ENCODE data around the gene FAM156A.
"Not testable (repeated sequence)": the region's sequence is repeated elsewhere in the genome, so short reads cannot be mapped to it uniquely, and the experiment has no call there.

The FAM156A gene

GRCh38 chrX:52905531-52905930 is 52.8 kb downstream of the FAM156A start:
- DNase-seq (ENCODE audit: low read depth), result not testable (repeated sequence)

Data from stimulated activated CD8-positive, alpha-beta memory T cell treated with anti-CD3 and anti-CD28 coated beads, Interleukin-15, amount 100 ng/mL, for 24 hours (primary cell).